Activated CD8-positive, alpha-beta memory T cell treated with anti-CD3 and anti-CD28 coated beads, Interleukin-2, amount 50 U/mL, for 24 hours (primary cell): ENCODE measurements around the gene UQCR10.

Source experiments
- DNase-seq: peaks from one replicate; pipeline ENCODE4 v3.0.0-alpha.2; 2020; ENCODE audit errors: extremely low read depth

Gene UQCR10

DNA sequence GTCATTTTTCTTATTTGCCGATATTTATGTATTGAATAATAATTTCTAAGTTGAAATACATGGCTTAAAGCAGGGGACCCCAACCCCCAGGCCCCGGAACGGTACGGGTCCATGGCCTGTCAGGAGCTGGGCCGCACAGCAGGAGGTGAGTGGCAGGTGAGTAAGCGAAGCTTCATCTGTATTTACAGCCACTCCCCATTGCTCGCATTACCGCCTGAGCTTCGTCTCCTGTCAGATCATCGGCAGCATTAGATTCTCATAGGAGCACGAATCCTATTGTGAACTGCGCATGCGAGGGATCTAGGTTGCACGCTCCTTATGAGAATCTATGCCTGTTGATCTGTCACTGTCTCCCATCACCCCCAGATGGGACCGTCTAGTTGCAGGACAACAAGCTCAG is 4.9 kb upstream of the UQCR10 start:
- DNase-seq, result no peak

DNA sequence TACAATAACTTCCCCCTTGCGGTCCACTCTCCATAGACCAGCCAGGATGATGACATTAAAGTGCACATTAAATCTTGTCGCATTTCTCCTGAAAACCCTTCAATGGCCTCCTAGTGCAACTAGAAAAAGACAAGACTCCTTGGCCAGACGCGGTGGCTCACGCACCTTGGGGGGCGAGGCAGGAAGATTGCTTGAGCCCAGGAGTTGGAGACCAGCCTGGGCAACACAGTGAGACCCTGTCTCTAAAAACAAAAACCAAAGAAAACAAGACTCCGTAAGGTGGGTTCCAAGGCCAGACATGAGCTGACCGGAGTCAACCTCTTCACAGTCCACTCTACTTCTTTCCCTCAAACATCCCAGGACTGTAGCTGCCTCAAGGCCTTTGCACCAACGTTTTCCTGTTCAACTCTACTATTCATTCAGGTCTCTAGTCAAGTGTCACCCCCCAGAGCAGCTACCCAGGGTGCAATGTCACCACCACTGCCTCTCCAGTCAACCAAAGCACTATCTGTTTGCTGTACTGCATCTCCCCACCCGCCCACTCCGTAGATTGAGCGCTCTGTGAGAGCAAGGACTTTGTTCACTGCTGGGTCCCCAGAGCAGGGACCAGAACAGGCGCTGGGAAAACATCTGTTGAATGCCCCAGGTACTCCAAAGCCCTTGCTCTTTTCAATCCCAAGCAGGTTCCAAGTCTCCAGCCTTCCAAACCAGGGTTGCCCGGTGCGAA is 1.1 kb upstream of the UQCR10 start:
- DNase-seq, result no peak

DNA sequence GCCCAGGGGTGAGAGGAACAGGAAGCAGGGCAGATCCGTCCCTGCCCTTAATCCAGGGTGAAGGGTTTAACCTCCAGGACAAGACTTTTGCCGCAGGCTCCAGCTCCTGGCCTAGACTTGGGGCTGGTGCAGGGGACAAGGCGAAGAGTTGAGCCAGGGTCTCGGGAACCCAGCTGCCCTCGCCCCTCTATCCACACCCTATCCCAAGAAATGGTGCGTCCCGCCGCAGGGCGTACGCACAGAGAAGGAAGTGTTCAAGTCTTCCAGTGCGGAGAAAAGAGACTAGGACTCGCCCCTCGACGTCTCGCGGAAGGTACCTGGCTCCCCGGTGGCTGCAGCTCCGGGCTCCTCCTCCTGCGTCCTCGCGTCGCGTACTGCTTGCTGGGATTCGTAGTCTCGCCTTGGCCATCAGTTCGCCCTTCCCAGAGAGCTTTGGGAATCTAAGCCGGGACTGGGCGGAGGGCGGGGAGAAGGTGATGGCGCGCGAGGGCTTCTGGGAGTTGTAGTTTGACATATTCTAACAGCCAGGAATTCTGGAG is 468 bp upstream of the UQCR10 start, which contains the start of gene ZMAT5:
Gene ZMAT5, minus strand, starts transcription at position 376 of the 539 bp plus-strand sequence. CDS start 18,463 bp downstream, outside the sequence.
- DNase-seq, result peak; percentile 82

DNA sequence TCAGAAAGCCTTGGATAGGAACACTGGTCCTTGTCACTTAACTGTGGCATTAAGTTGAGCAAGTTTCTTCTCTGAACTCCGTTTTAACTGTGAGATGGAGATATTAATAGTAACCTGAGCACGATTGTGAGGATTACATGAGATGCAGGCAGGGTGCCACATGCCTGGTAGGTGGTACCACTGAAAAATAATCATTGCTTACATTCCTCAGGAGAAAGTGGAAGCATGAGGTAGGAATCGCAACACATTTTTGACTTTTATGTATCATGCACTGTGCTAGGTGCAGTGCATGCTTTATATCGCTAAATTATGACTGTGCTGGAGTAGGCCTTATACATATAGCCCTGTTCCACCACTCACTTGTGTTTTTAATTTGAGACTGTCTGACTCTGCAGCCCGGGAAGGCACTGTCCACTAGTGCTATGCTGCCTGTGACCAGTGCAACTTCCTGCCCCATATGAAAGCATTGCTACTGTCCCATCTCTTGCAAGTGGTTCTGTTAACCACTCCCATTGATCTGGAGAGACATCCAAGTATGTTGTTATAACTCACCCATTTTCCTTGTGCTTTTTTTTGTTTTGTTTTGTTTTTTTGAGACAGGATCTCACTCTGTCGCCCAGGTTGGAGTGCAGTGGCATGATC is 1.0 kb downstream of the UQCR10 start:
- no peak for DNase-seq

DNA sequence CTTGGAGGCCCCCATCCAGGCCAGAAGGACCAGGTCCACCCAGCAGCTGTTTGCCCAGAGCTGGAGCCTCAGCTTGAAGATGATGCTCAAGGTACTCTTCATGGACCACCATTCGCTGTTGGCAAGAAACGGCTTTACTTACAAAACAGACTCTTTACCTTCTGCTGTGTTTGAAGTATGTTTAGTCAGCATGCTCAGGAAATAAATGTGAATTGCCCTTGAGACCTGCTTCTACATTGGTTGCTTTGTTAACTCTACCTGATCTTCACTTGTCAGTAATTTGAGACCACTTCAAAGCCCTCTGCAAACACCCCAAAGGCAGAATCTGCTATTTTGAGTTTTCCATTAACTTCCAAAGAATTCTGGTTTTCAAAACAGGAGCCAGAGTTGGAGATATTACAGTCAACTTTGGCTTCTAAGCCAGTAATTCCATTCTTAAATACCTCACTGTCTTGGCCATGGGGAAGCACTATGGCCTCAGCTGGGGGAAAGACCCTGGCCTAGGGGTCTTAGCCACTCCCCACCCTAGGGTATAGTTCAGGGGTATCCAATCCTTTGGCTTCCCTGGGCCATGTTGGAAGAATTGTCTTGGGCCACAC is 2.7 kb downstream of the UQCR10 start:
- DNase-seq, result no peak

DNA sequence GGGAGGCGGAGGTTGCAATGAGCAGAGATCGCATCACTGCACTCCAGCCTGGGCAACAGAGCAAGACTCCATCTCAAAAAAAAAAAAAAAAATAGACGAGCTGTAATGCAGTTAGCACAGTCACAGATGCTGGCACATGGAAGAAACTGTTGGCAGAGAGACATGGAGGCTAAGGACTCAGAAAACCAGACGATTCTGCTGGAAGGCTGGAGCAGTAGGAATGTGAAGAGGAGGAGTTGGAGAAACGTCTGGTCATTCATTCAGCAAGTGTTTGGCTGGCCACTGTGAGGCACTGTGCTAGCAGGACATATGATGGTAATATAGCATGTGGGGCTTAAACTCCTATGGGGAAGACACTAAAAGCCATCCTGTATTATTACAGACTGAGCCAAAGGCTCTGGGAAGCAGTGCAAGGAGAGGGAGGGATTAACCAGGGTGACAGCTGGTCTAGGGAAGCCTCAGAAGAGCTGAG is 5.0 kb downstream of the UQCR10 start:
- no peak for DNase-seq

DNA sequence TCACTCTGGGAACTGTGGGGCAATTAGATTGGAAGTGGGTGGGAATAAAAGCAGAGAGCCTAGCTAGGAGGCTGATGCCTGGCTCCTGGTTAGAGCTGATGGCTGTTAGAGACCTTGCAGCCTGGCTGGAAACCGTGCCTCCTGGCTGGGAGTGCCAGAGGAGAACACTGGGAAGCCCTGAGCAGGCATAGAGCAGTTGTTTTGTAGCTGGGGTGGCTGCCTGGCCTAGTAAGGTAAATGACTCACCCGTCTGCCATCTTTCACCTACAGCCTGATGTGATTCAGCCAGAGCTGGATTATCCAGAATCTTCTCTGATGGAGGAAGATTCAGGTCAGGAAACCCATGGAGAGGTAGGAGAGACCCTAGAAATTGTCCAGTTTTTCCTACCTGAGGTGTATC is 6.1 kb downstream of the UQCR10 start:
- no peak for DNase-seq

DNA sequence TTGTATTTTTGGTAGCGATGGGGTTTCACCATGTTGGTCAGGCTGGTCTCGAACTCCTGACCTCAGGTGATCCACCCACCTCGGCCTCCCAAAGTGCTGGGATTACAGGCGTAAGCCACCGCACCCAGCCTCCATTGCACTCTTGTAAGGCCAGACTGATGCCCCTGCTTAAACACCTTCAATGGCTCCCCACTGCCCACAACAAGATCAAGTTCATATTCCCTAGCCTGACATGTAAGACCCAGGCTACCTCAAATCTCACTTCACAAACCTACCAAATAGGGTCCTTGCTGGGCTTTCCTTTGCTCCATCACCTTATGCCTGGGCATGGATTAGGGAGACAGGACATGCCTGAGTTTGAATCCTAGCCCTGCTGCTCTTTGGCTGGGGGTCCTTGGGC is 13.1 kb downstream of the UQCR10 start:
- no peak for DNase-seq

DNA sequence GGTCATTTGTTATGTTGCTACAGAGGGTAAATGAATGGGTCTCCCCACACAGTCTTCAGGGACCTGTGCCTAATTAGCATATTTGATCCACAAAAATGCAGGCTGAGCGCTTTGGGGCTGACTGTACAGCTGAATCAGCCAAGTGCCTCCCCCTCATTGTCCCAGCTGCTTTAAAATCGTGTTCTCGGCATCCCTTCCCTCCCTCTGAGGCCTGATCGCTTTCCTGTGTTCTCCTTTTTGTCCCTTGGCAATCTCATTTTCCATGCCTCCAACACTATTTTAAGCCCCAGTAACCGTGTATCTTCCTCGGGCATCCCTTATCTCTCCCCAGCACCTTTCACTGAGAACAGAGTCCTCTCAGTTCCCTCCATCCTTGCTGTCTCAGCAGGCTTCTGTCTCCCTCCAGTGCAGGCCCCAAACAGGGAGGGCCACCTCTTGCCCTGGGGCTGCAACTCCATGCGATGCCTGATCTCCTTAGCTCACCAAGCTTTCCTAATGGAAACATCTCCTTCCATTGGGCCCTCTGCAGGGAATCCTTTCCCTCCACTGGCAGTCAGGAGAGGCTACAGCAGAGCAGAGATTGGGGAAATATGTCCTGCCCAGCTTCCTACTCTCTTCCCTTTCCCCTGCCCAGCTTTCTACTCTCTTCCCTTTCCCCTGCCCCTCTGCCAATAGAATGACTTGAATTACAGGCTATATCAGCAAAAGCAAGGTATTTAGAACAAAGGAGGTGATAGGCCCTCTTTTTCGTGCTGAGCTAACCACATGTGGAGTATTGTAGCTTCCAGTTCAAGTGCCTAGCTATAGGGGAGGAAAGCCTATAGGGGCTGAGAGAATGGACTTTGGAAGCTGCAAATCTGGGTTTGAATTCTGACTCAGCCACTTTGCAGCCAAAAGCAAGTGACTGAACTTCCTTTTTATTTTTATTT is 13.8 kb downstream of the UQCR10 start:
- DNase-seq, result no peak

DNA sequence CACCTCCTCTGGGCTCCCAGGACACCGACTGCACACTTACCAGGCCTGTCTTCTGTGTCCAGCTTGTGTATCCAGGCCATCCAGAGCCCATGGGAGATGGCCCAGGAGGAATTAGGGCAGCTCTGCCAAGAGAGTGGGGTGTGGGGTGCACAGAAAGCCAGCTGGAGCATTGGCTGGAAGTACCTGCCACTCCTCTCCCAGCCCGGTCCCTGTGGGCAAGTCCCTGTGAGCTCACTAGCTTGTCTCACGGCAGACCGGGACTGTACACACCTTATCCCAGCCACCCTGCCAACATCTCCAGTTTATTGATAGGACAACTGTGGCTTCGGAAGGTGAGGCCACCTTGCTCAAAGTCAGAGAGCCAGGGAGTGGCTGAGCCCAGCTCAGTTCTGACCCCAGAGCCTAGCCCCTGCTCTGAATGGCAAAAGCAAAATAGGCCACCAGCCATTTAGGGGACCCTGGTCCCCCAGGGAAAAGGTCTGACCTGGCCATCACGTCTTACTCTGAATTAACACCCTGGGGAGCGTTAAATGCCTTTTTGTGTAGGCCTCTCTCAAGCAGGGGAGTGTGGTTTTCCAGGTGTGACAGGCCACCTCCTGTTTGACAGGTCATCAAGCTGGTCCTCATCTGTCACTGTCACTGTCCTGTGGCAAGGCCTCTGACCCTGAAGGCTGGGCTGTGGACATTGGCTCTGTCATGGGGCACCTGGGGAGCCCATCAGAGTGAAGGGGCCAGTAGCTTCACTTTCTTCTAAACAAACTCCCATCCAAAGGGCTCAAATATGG is 15.1 kb downstream of the UQCR10 start:
- no peak for DNase-seq

DNA sequence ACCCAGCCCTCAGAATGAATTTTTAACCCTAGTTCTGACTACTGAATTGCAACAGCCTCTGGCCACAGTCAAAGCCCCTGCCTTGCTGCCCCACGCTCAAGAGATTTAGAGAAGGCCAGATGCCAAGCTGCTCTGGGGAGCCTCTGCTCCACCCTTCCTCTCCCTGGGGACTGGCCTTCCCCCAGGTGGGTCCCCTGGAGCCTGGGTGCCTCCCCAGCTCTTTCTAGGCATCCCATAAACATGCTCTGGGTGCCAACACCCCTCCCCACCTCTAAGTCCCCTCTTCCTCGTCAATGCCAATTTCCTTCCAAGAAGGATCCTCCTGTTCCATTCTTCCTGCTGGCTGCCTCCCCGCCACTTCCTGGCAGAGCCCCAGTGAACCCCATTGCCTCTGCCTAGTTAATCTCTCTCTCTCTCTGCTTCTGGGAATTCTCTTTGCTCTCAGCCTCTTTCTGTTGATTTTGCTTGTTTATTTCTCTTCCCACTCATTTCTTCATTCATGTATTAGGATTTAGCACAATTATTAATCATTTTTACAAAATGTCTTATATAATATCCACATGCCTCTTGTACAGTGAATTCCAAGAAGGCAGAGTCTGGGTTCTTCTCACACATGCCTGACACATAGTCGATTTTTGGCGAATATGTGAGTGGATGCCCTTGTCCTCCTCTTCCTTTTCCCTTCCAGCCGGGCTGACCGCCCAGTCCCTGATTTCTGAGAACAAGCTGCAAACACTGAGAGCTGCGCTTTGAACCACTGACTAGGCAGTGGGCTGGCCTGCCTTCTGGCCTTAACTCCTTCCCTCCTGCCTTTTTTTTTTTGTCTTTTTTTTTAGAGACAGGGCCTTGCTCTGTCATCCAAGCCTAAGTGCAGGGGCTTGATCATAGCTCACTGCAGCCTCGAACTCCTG is 17.5 kb downstream of the UQCR10 start:
- DNase-seq, result no peak

DNA sequence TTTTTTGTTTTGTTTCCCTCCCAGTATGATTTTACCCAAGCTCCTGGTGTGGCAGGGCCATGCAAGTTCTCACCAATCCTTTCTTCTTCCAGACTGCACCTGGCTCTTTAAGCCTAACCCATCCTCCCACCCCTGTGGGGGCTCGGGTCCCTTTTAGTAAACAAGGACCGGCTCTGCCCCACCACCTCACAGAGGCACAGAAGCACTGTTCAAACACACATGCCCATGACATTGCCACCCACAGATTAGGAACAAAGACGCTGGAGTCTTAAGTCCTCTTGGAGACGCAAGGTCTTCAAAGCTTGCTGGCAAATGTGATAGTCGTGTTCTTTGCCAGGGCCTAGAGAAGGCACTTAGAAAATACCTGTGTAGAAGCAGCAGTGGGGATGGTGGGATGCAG is 18.9 kb downstream of the UQCR10 start:
- DNase-seq, result no peak

DNA sequence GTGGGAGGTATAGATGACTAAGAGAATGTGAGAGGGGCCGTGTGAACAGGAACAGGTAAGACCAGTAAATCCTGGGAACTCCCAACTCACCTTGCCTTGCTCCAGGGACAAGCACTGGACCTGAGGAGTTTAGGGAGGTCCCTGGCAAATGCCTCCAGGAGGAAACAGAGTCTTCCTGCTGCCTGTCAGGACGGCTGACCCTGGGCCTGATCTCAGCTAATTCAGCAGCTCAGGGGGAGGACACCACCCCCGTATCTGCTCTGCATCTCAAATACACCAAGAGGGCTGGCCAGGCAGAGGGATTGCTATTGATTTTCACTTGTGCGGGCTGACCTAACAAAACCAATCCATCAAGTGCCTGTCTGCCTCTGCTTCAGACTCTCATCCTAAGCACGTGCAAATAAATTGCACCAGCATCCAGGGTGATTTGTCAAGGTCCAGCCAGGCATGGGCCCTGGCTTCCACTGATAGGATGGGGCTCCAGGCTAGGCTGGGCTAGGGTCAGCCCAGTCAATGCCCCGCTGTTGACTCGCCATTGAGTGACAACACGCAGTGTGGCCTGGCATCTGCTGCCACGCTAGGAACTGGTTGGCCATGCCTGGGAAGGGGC is 20.3 kb downstream of the UQCR10 start:
- no peak for DNase-seq

DNA sequence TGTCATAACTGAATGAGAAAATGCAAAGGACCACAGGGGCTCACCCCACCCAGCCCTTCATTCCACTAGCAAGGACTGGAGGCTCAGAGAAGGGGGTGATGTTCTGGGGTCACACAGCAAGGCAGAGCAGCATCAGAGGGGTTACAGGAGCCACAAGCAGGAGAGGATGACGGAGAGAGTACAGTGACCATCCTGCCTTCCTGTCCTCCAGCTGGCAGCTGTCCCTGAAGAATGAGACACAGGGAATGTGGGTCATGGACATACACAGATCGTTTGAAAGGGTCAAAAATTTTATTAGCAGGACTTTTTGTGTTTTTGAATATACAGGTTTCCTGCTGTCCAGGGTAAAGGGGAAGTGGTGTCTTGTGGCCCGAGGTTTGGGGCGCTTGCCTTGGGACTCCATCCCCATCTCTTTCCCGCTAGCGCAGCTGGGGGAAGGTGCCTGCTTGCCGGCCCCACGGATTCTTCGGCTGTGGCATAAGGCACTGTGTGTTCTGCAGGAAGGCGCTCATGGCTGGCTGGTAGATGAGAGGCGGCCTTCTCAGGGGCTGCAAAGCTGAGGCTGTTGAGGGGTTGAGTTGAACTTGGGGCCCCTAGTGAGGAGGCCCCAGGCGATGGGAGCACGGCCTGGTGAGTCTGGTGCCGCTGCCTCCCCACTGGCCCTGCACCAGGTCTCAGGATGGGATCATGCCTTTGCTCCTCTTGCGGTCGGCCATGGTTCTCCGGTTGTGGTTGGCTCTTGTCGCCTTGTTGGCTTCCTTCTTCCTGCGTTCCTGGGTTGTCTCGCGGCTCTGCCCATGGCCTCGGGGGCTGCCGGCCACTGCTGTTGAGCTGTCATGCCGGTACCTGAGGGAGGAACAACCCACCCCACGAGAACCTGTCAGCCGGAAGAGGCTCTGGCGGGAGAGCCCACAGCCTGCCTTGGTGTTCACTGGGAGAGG is 21.4 kb downstream of the UQCR10 start:
- DNase-seq, result no peak

DNA sequence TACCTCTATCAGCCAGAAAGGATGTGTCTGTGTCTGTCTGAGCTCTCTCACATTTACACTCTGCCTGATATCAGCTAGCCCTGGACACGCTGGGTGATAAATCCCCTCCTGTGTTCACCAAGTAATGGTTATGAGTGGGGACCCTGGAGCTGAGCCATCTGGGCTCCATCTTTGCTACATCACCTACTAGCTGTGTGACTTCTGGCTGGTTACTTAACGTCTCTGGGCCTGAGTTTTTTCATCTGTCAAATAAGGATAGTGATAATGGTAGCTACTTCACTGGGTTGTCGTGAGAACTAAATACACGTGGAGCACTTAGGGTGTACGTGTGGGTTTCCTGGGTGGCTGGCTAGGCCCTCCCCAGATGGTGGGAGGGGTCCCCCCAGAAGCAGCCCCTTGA is 22.9 kb downstream of the UQCR10 start:
- no peak for DNase-seq

DNA sequence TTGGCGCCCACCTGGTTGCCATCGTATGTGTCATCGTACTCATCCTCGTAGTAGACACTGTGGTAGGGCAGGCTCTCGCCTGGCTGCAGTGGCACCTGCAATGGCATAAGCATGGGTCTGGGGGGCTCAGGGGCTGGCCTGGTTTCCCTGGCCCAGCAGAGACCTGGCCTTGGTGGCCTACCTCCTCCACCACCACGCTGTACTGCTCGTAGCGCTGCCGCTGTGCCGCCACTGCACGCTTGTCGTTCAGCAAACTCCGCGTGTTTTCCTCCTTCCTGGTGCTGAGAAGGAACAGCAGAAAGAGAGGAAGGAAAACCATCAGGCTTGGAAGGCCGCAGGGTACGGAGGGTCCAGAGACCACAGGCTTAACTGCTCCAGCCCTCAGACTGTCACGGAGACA is 26.2 kb downstream of the UQCR10 start:
- no peak for DNase-seq

DNA sequence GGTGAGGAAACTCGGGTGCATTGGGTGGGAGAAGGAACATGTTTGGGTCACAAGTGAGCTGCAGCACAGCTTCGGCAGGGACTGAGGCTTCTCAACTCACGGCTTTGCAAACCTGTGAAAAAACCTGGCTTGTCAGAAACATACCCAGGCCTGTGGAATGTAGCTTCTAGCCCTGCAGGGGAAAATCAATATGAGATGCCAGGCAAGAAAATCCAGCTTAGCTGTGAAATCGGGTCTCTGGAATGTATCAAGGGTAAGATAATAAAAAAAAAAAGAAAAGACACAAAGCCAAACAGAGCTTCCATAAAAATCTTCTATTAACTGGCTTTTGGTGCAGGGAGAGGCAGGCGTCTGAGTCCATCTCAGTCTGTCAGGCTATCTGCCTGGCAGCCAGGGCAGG is 28.5 kb downstream of the UQCR10 start:
- no peak for DNase-seq

DNA sequence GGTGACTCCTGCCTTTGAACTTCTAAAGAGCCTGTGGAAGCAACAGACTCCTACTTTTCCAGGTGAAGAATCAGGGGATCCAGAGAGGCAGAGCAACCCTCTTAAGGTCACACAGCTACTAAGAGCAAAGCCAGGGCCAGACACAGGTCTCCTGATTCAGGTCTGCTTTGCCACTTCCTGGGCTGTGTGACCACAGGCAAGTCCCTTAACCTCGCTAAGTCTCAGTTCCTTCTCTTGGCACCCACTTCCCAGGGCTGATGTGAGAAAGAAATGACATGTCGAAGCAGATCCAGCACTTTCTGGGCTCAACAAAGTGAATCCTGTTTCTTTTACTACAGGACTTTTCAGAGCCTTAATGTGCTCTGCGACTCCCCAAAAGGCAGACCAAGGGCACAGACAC is 30.2 kb downstream of the UQCR10 start:
- no peak for DNase-seq
